Neural cell (in vitro differentiated cells): ENCODE results near the gene ANKRD33B. TPM values are rescaled to one million over a fixed set of nuclear protein-coding genes. Genes with fewer than 3 reads are reported as not detected.

Experiments
- H2AFZ ChIP-seq: fragments of 200-600, 300-800 bp; sonication (generic), shearing (Covaris generic); 2 replicates; pipeline ENCODE4 v1.6.0; 2014; ENCODE audit warnings: low read depth, mild to moderate bottlenecking, antibody characterized with exemption, low read length, moderate library complexity
- H3F3A ChIP-seq: fragments of 200-600 bp; shearing (Covaris generic); 2 replicates; pipeline ENCODE4 v1.6.1; 2016; ENCODE audit warnings: mild to moderate bottlenecking, moderate library complexity, mixed read lengths, antibody characterized with exemption, low read length; ENCODE audit not compliant: insufficient read depth, poor library complexity, severe bottlenecking
- H3K27ac ChIP-seq: fragments of 200-600, 300-800 bp; sonication (generic), shearing (Covaris generic); 2 replicates; pipeline ENCODE4 v1.5.1; 2014; ENCODE audit warnings: mild to moderate bottlenecking, low read length, moderate library complexity
- H3K27me3 ChIP-seq: fragments of 300-800, 200-600 bp; sonication (generic), shearing (Covaris generic); 2 replicates; pipeline ENCODE4 v1.6.0; 2014; ENCODE audit warnings: mild to moderate bottlenecking, low read depth, low read length, moderate library complexity; ENCODE audit not compliant: insufficient read depth
- H3K36me3 ChIP-seq: fragments of 300-800, 200-600 bp; sonication (generic), shearing (Covaris generic); 2 replicates; pipeline ENCODE4 v1.5.1; 2014; ENCODE audit warnings: mild to moderate bottlenecking, antibody characterized with exemption, low read length, moderate library complexity; ENCODE audit not compliant: insufficient read depth
- H3K4me2 ChIP-seq: fragments of 300-800, 200-600 bp; sonication (generic), shearing (Covaris generic); 2 replicates; pipeline ENCODE4 v1.6.0; 2014; ENCODE audit warnings: mild to moderate bottlenecking, low read length
- H3K4me3 ChIP-seq: fragments of 300-800, 200-600 bp; sonication (generic), shearing (Covaris generic); 2 replicates; pipeline ENCODE4 v1.5.1; 2014; ENCODE audit warnings: mild to moderate bottlenecking, low read length, moderate library complexity
- H3K79me2 ChIP-seq: fragments of 200-600 bp; shearing (Covaris generic); replicated peaks from 2 replicates; pipeline ENCODE4 v1.6.0; 2014; ENCODE audit warnings: mild to moderate bottlenecking, low read length, moderate library complexity; ENCODE audit not compliant: insufficient read depth
- H3K9ac ChIP-seq: fragments of 300-800, 200-600 bp; sonication (generic), shearing (Covaris generic); 2 replicates; pipeline ENCODE4 v1.6.1; 2016; ENCODE audit warnings: mild to moderate bottlenecking, low read length, mixed read lengths
- H3K9me2 ChIP-seq: fragments of 200-600 bp; shearing (Covaris generic); 2 replicates; pipeline ENCODE4 v1.6.1; 2016; ENCODE audit warnings: mild to moderate bottlenecking, low read length, mixed read lengths; ENCODE audit not compliant: insufficient read depth
- H3K9me3 ChIP-seq: fragments of 200-600, 300-800 bp; sonication (generic), shearing (Covaris generic); 2 replicates; pipeline ENCODE4 v1.6.1; 2016; ENCODE audit warnings: mild to moderate bottlenecking, mixed run types, low read length, moderate library complexity, mixed read lengths
- H4K20me1 ChIP-seq: fragments of 200-600 bp; shearing (Covaris generic); 2 replicates; pipeline ENCODE4 v1.6.1; 2016; ENCODE audit warnings: mild to moderate bottlenecking, mixed run types; ENCODE audit not compliant: insufficient read depth
- EP300 ChIP-seq: fragments of 450-650 bp; conservative IDR thresholded peaks from 2 replicates; pipeline ENCODE4 v1.6.1; 2014; ENCODE audit warnings: antibody characterized with exemption, mild to moderate bottlenecking, moderate library complexity; ENCODE audit not compliant: poor library complexity, severe bottlenecking
- EZH2 ChIP-seq: fragments of 200-600, 300-800 bp; shearing (Covaris generic), sonication (generic); IDR thresholded peaks from 2 replicates; pipeline ENCODE4 v1.6.1; 2014; ENCODE audit warnings: antibody characterized with exemption, low read length, borderline replicate concordance, mild to moderate bottlenecking; ENCODE audit not compliant: insufficient read depth, poor library complexity, severe bottlenecking
- MXI1 ChIP-seq: fragments of 450-650 bp; conservative IDR thresholded peaks from 2 replicates; pipeline ENCODE4 v1.6.1; 2014; ENCODE audit warnings: antibody characterized with exemption, mild to moderate bottlenecking; ENCODE audit not compliant: poor library complexity, severe bottlenecking
- POLR2AphosphoS5 ChIP-seq: IDR thresholded peaks from 2 replicates; pipeline ENCODE4 v1.6.1; 2012
- RAD21 ChIP-seq: fragments of 450-650 bp; conservative IDR thresholded peaks from 2 replicates; pipeline ENCODE4 v1.6.1; 2014; ENCODE audit warnings: antibody characterized with exemption, mild to moderate bottlenecking, moderate library complexity
- SMC3 ChIP-seq: fragments of 450-650 bp; conservative IDR thresholded peaks from 2 replicates; pipeline ENCODE4 v1.6.1; 2014; ENCODE audit warnings: antibody characterized with exemption, mild to moderate bottlenecking, moderate library complexity; ENCODE audit not compliant: poor library complexity
- TAF1 ChIP-seq: IDR thresholded peaks from 2 replicates; pipeline ENCODE4 v1.6.1; 2012; ENCODE audit warnings: low read depth
- polyA plus RNA-seq: library from polyadenylated mRNA; depleted of rRNA; stranded (reverse); fragments of >200 nt; gene quantifications from 2 replicates; pipeline ENCODE4 v1.2.3, GENCODE V29; 2014
- TF ChIP-seq, protein P1 (sequence below): IDR thresholded peaks from 2 replicates; pipeline ENCODE4 v1.6.1; 2012; ENCODE audit warnings: borderline replicate concordance
- TF ChIP-seq, protein P2 (sequence below): fragments of 450-650 bp; IDR thresholded peaks from 2 replicates; pipeline ENCODE4 v1.5.1; 2014; ENCODE audit warnings: antibody characterized with exemption, mild to moderate bottlenecking, moderate library complexity; ENCODE audit not compliant: poor library complexity, severe bottlenecking

Gene ANKRD33B
- polyA plus RNA-seq, 1 donor from 2014 or later, result not detected

DNA sequence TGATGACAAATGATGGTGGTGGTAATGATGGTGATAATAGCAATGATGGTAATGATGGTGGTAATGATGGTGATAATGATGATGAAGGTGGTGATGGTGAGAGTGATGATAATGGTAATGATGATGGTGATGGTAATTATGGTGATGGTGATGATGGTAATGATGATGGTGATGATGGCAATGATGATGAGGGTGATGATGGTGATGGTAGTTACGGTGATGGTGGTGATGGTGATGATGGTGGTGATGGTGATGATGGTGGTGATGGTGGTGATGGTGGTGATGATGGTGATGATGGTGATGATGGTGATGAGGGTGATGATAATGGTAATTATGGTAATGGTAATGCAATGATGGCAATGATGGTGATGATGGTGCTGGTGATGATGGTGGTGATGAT is 106.1 kb downstream of the ANKRD33B start:
- Histone ChIP-seq H3K9ac (no peak overlapping the region), H3K4me2 (no peak overlapping the region), H3F3A (no peaks in the 10 kb centered on the region), H4K20me1 (no peaks in the 10 kb centered on the region), H3K9me2 (no peaks in the 10 kb centered on the region), H2AFZ (no peak overlapping the region), H3K9me3 (no peaks in the 10 kb centered on the region), H3K4me3 (no peak overlapping the region), H3K36me3 (no peaks in the 10 kb centered on the region), H3K79me2 (no peaks in the 10 kb centered on the region), H3K27ac (no peak overlapping the region), H3K27me3 (no peaks in the 10 kb centered on the region)
- TF ChIP-seq RAD21 (no peak), SMC3 (no peak), MXI1 (no peak)
- TF ChIP-seq, protein P1, sequence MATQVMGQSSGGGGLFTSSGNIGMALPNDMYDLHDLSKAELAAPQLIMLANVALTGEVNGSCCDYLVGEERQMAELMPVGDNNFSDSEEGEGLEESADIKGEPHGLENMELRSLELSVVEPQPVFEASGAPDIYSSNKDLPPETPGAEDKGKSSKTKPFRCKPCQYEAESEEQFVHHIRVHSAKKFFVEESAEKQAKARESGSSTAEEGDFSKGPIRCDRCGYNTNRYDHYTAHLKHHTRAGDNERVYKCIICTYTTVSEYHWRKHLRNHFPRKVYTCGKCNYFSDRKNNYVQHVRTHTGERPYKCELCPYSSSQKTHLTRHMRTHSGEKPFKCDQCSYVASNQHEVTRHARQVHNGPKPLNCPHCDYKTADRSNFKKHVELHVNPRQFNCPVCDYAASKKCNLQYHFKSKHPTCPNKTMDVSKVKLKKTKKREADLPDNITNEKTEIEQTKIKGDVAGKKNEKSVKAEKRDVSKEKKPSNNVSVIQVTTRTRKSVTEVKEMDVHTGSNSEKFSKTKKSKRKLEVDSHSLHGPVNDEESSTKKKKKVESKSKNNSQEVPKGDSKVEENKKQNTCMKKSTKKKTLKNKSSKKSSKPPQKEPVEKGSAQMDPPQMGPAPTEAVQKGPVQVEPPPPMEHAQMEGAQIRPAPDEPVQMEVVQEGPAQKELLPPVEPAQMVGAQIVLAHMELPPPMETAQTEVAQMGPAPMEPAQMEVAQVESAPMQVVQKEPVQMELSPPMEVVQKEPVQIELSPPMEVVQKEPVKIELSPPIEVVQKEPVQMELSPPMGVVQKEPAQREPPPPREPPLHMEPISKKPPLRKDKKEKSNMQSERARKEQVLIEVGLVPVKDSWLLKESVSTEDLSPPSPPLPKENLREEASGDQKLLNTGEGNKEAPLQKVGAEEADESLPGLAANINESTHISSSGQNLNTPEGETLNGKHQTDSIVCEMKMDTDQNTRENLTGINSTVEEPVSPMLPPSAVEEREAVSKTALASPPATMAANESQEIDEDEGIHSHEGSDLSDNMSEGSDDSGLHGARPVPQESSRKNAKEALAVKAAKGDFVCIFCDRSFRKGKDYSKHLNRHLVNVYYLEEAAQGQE, result no peak

DNA sequence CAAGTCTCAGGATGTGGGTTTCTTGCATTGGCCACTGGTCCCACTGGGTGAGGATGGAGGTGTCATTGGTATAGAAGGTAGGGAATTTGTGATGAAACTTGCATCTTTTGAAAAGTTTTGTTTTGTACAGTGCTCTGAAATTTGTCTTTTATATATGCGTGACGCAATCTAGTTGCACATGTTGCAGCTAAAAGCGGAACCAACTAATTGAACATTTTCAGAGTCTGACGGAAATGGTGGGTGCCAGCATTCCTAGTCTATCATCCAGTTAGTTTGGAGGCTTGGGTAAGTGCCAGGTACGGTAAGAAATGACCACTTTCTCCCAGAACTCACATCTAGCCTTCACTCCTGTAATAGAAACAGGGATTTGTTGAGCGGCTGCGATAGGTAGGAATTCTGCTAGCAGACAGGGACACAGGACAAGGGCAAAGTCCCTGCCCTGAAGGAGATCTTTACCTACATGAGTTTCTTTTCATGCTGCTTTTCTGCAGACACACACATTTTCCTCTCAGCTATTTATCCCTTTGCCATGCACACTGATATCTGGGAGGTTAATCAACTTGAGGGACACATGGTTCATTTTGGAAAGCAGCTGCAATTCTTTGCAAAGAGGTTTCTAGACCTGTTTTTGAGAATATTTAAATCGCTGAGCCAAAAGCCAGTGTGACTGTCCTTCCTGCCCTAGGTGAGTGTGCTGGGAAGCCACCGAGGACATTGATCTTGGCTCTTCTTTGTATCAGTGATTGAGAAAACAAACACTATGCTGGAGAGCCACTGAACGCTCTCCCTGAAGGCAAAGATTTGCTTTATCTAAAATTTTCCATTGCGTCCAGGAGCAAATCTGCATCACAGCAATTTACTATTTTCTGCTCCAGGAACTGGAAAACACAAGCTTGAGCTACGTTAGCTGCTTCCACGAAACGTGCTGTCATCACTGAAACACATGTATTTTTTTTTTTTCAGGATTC is 107.5 kb downstream of the ANKRD33B start:
- Histone ChIP-seq H3F3A (no peaks in the 10 kb centered on the region), H3K4me2 (no peak overlapping the region), H3K9me2 (no peaks in the 10 kb centered on the region), H3K79me2 (no peaks in the 10 kb centered on the region), H2AFZ (no peak overlapping the region), H3K9ac (no peak overlapping the region), H3K27me3 (no peaks in the 10 kb centered on the region), H4K20me1 (no peaks in the 10 kb centered on the region), H3K9me3 (no peaks in the 10 kb centered on the region), H3K36me3 (no peaks in the 10 kb centered on the region), H3K27ac (no peak overlapping the region), H3K4me3 (no peak overlapping the region)
- TF ChIP-seq SMC3 (no peak), EZH2 (no peak), MXI1 (no peak), TAF1 (no peak), POLR2AphosphoS5 (no peak), RAD21 (no peak), EP300 (no peak)
- TF ChIP-seq, protein P2, sequence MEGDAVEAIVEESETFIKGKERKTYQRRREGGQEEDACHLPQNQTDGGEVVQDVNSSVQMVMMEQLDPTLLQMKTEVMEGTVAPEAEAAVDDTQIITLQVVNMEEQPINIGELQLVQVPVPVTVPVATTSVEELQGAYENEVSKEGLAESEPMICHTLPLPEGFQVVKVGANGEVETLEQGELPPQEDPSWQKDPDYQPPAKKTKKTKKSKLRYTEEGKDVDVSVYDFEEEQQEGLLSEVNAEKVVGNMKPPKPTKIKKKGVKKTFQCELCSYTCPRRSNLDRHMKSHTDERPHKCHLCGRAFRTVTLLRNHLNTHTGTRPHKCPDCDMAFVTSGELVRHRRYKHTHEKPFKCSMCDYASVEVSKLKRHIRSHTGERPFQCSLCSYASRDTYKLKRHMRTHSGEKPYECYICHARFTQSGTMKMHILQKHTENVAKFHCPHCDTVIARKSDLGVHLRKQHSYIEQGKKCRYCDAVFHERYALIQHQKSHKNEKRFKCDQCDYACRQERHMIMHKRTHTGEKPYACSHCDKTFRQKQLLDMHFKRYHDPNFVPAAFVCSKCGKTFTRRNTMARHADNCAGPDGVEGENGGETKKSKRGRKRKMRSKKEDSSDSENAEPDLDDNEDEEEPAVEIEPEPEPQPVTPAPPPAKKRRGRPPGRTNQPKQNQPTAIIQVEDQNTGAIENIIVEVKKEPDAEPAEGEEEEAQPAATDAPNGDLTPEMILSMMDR, result no peak
- TF ChIP-seq, protein P1, result no peak
